ENCODE results near the gene SLC2A8.

The SLC2A8 gene

GRCh38 chr9:127415657-127416056, 18.7 kb downstream of the SLC2A8 start:
- Histone ChIP-seq H3K9me3 (no peaks in the 10 kb centered on the region), H3K4me3 (ENCODE audit: low read depth in 1 of 2, low read length in 1 of 2) (no peak overlapping the region), H3K36me3 (no peaks in the 10 kb centered on the region), H3K27ac (no peak overlapping the region), H3K27me3 (peaks cover 7% of the 10 kb centered on the region), H3K4me1 (ENCODE audit: control insufficient read depth in 1 of 2, insufficient read depth in 1 of 2, low read depth in 1 of 2, low read length in 1 of 2) (no peaks in the 10 kb centered on the region)
- TF ChIP-seq CTCF (IDR thresholded peaks at IDR 0.05): no peak

GRCh38 chr9:127417131-127418036, 20.4 kb downstream of the SLC2A8 start:
- TF ChIP-seq CTCF (IDR thresholded peaks at IDR 0.05): no peak
- Histone ChIP-seq H3K4me1 (ENCODE audit: control insufficient read depth in 1 of 2, insufficient read depth in 1 of 2, low read depth in 1 of 2, low read length in 1 of 2) (no peaks in the 10 kb centered on the region), H3K27me3 (peaks cover 7% of the 10 kb centered on the region), H3K36me3 (no peaks in the 10 kb centered on the region), H3K9me3 (no peaks in the 10 kb centered on the region), H3K4me3 (ENCODE audit: low read depth in 1 of 2, low read length in 1 of 2) (no peak overlapping the region), H3K27ac (no peak overlapping the region)

GRCh38 chr9:127418037-127418471, 21.1 kb downstream of the SLC2A8 start:
- H3K27ac ChIP-seq: no peak overlapping the region
- H3K4me3 ChIP-seq (ENCODE audit: low read depth in 1 of 2, low read length in 1 of 2): no peak overlapping the region
- no peaks in the 10 kb centered on the region for H3K36me3 ChIP-seq
- TF ChIP-seq CTCF (IDR thresholded peaks at IDR 0.05): no peak
- H3K4me1 ChIP-seq (ENCODE audit: control insufficient read depth in 1 of 2, insufficient read depth in 1 of 2, low read depth in 1 of 2, low read length in 1 of 2): no peaks in the 10 kb centered on the region
- no peaks in the 10 kb centered on the region for H3K9me3 ChIP-seq
- H3K27me3 ChIP-seq: peaks cover 7% of the 10 kb centered on the region

- Histone ChIP-seq H3K4me1 (ENCODE audit: control insufficient read depth in 1 of 2, insufficient read depth in 1 of 2, low read depth in 1 of 2, low read length in 1 of 2) (peaks cover 7 to 10% of the 10 kb centered on the region in 2 experiments), H3K27ac (no peak overlapping the region), H3K9me3 (no peaks in the 10 kb centered on the region), H3K4me3 (ENCODE audit: low read depth in 1 of 2, low read length in 1 of 2) (no peak overlapping the region), H3K36me3 (no peaks in the 10 kb centered on the region), H3K27me3 (peaks cover 7% of the 10 kb centered on the region)
- no peak for TF ChIP-seq CTCF (IDR thresholded peaks at IDR 0.05)
Measured at GRCh38 chr9:127419348-127419747, 22.4 kb downstream of the SLC2A8 start.

GRCh38 chr9:127421057-127421456, 24.1 kb downstream of the SLC2A8 start:
- peaks cover 24 to 25% of the 10 kb centered on the region in 2 experiments for H3K4me1 ChIP-seq (ENCODE audit: control insufficient read depth in 1 of 2, insufficient read depth in 1 of 2, low read depth in 1 of 2, low read length in 1 of 2)
- H3K9me3 ChIP-seq: no peaks in the 10 kb centered on the region

More at GRCh38 chr9:127421057-127421456, 24.1 kb downstream of the SLC2A8 start:
- no peak for TF ChIP-seq CTCF (IDR thresholded peaks at IDR 0.05)
- Histone ChIP-seq H3K4me3 (ENCODE audit: low read depth in 1 of 2, low read length in 1 of 2) (no peak overlapping the region), H3K27me3 (no peaks in the 10 kb centered on the region), H3K27ac (no peak overlapping the region), H3K36me3 (no peaks in the 10 kb centered on the region)

Data from neutrophil (primary cell).